ENCODE measurements around the gene SPATS2L.
"Not testable (repeated sequence)": the region's sequence is repeated elsewhere in the genome, so short reads cannot be mapped to it uniquely, and the experiment has no call there.

SPATS2L gene

DNA sequence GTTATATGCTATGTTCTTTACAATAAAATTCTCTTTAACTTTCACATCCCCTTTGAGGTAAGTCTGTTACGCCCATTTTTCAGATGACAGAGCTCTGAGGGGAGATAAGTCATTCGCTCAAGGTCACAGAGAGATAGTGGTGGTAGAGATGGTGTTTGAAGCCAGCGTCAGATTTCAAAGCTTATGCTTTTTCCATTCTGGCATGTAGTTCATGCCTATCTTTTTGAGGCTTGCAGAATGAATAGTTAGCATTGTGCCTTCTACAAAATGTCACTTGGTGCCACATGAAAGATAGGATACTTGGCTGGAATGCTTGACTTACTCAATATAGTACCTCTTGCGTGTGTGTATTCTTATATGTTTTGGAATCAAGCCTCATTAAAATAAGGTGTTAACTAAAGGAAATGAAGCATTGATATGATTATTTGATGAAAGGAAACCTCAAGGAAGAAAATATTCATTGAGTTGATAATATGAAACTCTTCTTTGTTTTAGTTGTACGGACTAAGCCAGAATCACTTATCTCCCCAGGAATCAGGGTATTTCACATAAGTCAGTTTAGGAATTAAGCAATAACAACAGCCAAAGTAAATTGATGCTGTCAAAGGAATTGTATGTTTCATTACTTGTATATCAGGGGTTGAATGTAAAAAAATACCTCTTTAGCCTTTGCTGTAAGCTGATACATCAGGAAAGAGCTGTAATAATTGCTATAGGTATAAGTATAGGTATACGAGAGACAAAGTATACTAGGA lies 15.5 kb downstream of the SPATS2L start:
- no peak for DNase-seq

DNA sequence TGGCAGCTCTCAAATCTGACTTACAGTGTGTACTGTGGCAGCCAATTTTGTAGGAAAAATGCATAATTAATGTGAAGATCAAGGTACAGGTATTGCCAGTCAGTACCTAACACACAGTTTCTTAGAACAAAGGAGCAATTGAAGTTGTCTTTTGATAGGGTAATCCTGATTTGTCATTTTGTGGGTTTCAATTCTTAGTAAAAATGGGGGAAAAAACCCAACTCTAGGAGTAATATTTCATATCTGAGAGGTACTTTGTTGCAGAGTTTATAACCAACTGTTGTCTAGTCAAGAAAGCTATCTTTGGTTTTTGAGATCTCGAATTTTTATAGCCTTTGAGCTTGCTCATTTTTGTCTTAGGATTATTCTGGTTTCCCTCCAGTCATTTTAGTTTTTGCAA lies 16.1 kb downstream of the SPATS2L start:
- DNase-seq: no peak

DNA sequence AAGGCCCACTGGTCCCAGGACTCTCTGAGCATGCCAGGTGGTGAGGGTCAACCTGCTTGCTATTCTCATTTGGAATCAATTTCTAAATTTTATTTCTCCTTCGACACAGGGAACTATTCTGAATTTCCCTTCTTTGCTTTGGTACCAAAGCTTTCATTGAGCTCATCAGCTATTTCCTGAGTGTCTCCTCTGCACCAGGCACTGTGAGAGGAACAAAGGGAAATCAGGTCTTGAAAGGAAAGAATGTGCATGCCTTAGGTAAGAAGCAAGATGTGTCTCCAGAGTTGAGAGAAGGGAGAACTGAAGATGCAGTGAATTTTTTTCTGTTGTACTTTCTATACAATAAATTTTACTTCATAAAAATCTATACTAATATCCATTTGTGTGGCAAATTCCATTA lies 17.9 kb downstream of the SPATS2L start:
- DNase-seq: no peak

DNA sequence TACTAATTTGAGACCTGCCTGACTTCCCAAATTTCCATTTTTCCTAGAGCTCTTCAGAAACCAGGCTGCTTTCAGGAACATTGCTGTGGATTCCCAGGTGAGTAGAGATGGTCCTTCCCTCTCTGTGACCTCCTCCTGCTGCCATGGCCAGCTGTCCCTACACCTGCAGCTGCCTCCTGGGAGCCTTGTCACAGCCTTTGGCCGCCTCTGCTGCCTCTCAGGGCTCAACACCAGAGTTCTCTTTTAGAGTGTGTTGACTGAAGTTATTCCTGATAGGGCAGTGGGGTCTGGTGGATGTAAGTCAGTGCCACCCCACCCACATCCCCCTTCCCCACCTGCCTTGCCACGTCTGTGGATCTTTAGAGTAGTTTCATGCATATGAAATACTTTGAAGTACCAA lies 22.9 kb downstream of the SPATS2L start:
- DNase-seq: no peak

DNA sequence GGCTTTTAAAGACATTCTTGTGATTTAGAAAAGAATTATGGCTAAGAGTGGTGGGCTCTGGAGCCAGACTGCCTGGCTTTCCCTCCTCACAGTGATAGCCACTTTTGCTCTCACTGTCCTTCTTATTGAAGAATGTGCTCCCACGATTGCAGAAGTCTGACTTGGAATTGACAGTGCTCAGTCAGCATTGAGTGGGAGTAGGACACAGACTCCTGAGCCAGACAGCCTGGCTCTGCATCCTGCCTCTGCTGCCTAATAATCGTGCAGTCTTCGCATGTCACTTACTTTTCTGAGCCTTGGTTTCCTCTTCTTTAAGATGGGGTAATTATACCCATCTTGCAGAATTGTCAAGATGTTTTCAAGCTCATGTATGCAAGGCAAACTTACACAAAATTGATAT lies 23.3 kb downstream of the SPATS2L start:
- DNase-seq: no peak

DNA sequence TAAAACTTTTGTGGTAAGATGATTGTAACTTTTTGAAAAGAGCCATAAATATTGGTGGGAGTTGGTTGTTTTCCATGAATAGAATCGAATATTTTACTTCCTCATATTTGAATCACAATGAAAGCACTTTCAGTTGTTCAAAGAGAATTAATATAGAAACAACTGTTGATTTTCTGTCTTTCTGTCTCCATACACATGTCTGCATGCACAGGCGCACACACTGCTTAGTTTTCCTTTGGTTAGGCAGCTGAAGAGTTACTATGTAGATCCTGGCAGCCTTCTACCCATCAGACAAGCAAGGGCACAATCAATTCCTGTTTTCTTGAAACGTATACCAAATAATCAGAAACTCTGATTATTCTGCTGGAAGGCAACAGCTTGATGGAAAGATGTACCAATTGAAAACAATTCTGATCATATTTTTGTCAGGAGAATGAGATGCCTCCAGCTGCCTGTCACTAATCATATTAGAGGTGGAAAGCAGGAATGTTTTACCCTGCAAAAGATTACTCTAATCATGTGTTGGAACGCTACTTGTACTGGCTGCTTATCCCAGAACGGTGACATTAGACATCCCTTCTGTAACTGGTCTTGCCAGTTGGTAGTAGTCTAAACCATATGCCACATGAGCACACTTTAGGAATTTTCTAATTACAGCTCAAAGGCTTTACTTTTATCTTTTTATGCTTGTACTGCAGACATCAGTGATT lies 24.0 kb downstream of the SPATS2L start:
- DNase-seq: no peak

DNA sequence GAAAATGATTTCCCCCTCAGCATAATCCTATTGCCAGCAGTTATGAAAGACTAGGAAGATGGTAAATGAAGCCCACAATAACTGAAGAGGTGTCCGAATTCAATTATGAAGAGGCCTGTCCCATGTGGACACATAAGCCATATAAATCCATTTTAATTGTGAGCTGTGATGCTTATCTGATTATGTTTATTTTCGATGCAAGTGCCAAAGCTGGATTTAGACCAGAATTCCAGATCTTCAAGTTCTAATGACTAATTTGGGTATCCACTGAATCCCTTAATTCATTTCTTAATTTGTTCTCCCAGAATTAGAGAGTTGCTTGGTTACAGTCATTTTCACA lies 24.5 kb downstream of the SPATS2L start:
- no peak for DNase-seq

DNA sequence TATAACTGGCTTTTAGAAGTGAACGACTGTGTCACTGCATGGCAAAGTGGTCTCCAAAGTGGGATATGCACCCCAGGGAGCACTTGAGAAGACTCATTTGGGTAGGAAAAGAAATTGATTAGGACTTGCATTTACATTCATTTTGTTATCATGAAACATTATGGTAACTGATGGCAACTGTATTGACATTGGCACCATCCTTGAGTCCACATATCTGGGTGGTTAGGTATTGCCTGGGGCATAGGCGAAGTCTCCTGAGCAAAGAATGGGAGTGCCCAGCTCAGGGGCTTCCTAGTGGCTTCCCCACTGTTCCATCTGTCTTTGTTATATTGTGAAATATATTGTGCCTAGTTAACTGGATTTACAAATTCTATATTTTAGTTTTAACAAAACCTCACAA lies 29.2 kb downstream of the SPATS2L start:
- no peak for DNase-seq

DNA sequence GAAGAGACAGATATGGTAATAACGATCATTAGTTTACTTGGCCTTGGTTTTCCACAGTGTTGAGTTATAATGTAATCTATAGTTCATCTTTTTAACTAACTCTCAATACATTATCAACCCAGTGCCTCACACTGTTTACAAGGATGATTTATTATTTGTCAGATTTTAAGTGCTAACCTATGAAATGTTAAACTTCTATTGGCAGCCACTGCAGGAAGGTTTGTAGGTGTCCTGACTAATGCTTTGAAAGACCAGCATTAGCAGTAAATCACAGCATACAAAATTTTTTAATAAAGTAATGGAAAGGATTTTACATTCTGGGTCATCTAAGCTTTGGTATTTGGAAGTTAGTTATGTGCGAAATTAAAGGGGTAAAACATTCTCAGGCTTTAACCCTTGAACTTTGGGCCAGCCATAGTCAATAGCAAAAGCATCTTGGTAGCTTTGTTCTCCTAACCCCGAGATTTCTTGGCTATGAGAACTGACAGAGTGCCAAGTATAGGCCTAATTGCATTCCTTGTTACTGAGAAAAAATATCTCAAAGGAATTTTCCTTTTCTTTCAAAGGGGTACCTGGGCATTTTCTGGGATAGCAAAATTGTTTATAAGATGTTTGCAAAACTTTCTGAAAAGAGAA lies 30.6 kb downstream of the SPATS2L start:
- DNase-seq: no peak

DNA sequence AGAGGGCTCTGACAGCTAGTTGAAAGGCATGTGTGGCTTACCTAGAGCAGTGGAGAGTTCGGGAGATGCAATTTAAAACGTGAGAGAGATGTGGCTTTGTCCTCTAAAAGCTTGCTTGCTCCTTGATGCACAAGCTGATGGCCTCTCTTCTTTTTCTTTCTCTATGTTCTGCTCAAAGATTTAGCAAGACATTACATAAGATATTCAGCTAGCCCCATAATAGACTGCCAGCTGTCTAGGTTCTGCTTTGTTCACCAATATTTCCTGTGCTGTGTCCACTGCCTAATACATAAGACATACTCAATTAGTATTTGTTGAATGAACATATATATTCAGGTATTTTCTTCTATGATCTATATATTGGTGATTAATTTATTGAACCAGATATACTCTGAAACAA lies 31.1 kb downstream of the SPATS2L start:
- DNase-seq: no peak

DNA sequence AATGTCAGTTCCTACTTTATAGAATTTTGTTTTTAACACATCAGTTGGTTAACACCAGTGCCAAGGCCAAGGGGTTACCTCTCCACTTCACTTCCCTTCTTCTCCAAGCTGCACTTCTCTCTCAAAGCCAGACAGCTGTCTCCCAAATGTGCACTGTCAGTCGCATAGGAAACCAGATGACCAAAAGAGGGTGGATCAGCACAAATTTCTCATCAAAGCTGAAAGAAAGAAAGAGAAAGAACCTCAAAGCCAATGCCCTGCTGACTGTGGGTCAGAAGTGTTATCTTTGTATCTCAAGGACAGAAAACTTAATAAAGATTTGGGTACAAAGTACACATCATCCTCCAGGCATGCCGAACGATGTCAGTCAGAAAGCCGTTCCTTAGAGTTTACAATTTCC lies 32.2 kb downstream of the SPATS2L start:
- no peak for DNase-seq

DNA sequence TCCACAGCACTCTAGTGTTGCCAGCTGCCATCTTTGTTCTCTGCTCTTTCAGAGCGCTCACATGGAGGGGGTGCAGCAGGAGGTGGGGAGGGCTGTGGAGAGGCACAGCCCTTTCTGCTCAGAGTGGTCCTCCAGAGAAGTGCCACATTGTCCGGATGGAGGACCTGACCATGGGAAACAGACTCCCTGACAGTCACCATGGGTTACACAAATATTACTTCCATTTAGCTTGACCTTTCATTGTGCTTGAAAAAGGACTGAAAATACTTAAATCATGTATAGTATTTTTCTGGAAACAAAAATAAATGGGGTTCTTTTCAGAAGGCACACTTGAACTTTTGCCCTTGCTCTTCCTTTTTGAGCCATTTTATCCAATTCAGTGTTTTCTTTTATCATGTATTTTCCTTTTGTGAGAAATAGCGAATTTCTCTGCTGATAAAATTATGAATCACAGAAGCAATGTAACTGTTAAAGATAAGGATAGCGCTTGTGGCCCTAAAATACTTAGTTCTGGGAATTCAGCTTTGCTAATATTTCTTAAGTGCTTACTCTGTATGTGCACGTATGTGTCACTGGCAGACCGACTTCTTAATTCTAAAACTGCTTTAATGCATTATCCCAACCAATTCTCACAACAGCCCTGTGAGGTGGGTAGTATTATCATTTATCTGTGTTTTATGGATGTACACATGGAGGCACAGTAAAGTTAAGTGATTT lies 34.2 kb downstream of the SPATS2L start:
- DNase-seq: no peak

DNA sequence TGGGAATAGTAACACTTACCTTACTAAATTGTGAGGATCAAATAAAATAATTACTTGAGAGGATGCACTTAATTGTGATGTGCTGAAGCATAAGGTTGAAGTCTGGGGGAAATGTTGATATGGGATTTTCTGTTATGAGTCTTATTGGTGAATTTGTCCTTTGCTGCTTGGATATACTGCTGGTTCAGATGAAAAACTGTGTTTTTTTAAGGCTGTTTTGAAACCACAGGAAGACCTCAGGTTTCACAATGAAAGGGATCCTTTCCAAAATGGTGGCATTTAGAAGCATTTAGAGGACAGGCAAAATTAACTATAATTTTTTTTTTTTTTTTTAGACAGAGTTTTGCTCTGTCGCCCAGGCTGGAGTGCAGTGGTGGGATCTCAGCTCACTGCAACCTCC lies 34.9 kb downstream of the SPATS2L start:
- no peak for DNase-seq

DNA sequence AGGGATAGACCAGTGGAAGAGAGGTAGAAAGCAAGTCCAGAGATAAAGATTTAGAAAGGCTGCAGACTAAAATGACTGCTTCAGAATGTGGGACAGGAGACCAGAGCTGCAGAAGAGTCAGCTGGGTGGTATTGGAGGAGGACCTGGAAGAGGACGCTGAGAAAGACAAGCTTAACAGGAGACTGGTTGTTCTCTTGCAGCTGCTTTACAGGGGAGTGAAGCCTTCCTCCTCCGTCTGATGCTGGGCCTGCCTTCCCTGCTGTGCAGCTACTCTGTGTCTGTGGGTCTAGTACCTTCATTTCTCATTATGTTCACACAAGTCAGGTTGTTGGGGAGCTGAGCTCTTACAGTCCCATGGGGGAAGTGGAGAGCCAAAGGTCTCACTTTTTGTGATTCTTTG lies 35.7 kb downstream of the SPATS2L start:
- DNase-seq: no peak

DNA sequence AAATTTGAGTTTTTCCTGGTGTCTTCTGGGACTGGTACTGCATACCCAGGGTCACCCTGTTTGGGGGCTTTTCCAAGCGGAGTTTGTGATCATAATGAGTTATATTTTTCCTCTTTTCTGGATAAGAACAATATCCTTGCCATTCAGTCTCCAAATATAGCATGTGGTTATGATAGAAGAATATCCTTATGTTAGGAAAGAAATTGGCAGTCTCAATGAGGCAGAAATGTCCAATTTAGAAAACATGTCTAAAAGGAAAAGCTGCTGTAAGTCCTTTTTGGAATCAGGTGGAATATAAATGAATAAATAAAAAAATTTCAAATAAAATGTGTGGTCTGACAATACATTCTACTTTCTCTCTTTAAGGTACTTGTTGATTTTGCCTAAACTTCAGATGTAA lies 36.2 kb downstream of the SPATS2L start:
- DNase-seq: no peak

DNA sequence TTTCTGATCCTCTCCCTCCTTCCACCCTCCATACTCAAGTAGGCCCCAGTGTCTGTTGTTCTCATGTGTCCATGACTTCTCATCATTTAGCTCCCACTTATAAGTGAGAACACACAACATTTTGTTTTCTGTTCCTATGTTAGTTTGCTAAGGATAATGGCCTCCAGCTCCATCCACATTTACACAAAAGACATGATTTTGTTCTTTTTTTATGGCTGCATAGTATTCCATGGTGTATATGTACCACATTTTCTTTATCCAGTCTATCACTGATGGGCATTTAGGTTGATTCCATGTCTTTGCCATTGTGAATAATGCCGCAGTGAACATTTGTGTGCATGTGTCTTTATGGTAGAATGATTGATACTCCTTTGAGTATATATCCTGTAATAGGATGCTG lies 37.7 kb downstream of the SPATS2L start:
- not testable (repeated sequence) for DNase-seq

DNA sequence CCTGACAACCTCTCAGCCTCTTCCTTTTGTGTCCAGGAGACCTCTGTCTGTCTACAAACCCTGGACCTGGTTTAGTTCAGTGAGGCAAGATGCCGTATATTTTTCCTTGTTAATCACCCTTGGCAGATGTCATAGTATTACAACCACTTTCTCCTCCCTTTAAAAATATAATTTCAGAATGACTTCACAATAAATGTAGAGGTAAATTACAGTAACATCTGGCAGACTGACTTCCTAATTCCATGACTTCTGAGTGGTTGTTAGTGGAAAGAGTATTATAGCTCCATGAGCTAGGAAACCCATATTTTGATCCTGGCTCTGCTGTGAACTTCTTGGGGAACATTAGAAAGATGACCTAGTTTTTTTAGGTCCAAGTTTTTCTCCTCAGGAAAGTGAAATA lies 39.5 kb downstream of the SPATS2L start:
- DNase-seq: no peak

DNA sequence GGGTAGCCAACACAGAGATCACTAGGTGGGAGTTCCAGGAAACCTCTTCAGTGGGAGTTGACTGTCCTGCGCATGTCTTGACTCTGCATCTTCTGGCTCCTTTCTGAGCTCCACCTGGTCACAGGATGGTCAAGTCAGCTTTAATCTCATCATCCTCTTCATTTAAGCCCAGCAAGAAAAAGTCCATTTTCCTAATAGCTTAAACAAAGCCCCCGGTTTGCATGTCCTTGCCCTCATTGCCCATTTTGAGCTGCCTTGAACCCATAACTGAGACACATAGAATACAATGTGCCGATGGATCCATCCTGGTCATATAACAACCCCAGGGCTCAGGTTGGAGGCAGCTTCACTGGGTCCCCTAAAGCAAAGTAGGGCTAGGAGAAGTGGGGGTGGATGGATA lies 40.8 kb downstream of the SPATS2L start:
- DNase-seq: no peak

DNA sequence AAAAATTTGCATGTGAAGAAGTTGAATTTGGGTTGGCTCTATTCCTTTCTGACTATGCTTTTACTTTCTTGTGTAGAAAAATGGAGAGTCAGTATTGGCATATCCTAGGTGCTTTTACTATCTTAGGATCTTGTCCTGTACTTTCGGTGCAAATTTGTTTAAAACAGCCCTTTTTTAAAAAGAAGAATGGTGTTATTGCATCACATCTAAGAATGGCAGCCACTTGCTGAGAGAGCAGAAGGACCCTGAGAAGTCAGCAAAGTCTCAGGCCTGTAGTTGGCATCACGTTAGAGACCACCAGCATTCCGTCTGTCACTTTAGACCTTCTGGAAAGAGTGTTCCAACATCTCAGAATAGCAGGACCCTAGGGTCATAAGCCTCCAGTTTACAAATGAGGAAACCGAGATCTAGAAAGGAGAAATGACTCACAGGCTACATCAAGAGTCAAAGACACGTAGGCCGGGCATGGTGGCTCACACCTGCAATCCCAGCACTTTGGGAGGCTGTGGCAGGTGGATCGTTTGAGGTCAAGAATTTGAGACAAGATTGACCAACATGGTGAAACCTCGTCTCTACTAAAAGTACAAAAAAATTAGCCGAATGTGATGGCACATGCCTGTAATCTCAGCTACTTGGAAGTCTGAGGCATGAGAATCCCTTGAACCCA lies 42.5 kb downstream of the SPATS2L start:
- DNase-seq: no peak

DNA sequence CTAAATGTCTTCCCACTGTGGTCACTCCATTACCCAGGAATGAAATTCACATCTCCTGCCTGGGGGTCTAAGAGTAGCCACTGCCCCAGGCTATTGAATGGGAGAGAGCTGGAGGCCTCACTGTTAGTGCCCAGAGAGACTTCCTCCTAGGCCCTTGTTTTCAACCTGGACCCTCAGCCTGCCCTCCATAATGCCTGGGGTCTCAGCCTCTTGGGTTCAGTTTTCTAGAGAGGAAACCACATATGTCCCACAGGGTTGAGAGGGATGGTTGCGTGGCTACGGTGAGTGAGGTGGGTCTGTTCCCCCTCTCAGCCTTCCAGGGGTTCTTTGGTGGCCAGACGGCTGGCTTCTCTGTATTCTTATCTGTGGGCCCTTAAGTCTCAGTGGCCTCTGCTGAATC lies 43.4 kb downstream of the SPATS2L start:
- no peak for DNase-seq

DNA sequence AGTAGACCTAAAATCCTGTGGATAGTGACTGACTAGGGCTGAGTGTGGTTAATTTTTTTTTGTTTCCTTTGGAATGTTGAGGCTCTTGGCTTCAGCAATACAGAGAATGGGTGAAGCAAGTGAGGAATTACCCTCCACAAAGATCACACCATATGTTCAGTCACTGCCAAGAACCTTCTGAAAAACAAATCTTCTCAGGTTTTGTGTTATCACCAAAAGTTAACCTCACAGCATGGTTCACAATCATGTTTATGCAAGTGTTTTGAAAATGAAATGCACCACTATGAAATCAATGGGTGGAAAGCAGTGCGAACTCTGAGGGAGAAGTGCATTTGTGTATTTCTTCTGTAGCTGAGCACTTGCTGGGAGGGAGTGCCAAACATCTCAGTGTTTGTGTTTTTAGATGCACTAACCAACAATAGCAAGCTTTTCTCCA lies 44.4 kb downstream of the SPATS2L start:
- DNase-seq: no peak

DNA sequence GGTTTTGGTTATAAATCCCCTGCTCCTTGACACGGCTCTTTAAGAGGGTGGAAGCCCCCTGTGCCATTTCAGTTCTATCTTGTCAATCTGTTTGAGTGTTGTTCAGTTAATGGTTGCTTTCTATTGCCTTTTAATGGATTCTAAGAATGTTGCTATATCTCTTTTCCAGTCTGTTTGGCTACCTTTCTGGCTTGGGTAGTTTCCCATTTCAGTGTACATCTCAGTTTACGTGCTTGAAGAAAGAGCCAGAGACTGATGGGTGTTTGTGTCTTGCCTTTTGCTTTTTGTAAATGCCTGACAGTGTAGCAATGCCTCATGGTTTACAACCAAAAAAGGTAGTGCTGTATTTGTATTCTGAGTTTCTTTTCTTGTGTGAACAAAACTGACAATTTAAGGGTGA lies 45.3 kb downstream of the SPATS2L start:
- DNase-seq: no peak

DNA sequence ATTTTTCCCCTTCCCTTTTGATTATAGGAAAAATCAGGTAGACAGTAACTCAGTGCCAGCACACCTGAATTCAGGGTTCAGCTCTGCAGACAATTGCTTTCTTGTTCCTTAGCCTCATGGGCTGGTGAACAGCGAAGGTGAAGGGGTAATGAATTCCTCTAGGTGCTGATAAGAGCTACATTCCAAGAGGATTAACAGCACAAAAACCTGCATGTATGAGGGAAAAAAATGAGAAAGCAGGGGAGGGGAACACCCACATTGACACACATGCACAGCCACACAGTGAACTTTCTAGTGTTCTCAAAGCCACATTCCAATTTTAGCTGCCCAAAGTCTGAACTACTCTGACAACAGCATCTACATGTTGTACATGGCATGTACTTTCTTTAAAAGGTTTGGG lies 46.1 kb downstream of the SPATS2L start:
- no peak for DNase-seq

Measured in DMS153 (cell line).